ENCODE measurements around the gene ALDH3B2. TPM values are rescaled to one million over a fixed set of nuclear protein-coding genes. Genes with fewer than 3 reads are reported as not detected.
"Not testable (repeated sequence)": the region's sequence is repeated elsewhere in the genome, so short reads cannot be mapped to it uniquely, and the experiment has no call there.

Gene ALDH3B2
- total RNA-seq, 4 donors from 2014 or later, result 62.6 to 181 (median 120) TPM

DNA sequence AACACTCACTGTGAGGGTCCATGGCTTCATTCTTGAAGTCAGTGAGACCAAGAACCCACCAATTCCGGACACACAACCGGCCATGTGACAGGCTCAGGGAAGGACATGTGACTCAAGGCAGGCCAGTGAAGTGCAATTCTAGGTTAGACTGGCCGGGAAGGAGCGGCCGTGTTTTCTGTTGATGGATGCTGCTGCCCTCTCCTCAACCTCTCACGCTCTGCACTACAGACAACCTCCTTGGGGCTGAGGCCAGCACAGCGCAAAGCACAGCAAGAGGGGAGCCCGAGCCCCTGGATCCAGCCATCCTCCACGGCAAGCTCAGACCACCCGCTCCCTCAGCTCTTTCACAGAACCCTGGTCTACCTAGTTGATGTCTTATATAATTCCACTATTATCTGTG, 47.5 kb downstream of the ALDH3B2 start:
- 86 to 87% methylated on average over 10 of the region's 10 CpGs for WGBS, 2 donors
- H3K4me1 ChIP-seq, result peaks cover 17 to 42% (median 24%) of the 10 kb centered on the region in 3 donors
- no peaks in the 10 kb centered on the region for H3K9me3 ChIP-seq
- TF ChIP-seq, protein P1, sequence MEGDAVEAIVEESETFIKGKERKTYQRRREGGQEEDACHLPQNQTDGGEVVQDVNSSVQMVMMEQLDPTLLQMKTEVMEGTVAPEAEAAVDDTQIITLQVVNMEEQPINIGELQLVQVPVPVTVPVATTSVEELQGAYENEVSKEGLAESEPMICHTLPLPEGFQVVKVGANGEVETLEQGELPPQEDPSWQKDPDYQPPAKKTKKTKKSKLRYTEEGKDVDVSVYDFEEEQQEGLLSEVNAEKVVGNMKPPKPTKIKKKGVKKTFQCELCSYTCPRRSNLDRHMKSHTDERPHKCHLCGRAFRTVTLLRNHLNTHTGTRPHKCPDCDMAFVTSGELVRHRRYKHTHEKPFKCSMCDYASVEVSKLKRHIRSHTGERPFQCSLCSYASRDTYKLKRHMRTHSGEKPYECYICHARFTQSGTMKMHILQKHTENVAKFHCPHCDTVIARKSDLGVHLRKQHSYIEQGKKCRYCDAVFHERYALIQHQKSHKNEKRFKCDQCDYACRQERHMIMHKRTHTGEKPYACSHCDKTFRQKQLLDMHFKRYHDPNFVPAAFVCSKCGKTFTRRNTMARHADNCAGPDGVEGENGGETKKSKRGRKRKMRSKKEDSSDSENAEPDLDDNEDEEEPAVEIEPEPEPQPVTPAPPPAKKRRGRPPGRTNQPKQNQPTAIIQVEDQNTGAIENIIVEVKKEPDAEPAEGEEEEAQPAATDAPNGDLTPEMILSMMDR (IDR thresholded peaks at IDR 0.05), result no peak
- TF ChIP-seq POLR2A (IDR thresholded peaks at IDR 0.05), result no peak
- peak overlapping the region in 2 of 4 donors; percentile 93 to 99 for H3K27ac ChIP-seq
- H3K27me3 ChIP-seq, result no peaks in the 10 kb centered on the region
- no peak overlapping the region for H3K4me3 ChIP-seq
- no peaks in the 10 kb centered on the region for H3K36me3 ChIP-seq
- DNase-seq, result no peak
- intact Hi-C loops (cut with DNase I), result no loop called here

DNA sequence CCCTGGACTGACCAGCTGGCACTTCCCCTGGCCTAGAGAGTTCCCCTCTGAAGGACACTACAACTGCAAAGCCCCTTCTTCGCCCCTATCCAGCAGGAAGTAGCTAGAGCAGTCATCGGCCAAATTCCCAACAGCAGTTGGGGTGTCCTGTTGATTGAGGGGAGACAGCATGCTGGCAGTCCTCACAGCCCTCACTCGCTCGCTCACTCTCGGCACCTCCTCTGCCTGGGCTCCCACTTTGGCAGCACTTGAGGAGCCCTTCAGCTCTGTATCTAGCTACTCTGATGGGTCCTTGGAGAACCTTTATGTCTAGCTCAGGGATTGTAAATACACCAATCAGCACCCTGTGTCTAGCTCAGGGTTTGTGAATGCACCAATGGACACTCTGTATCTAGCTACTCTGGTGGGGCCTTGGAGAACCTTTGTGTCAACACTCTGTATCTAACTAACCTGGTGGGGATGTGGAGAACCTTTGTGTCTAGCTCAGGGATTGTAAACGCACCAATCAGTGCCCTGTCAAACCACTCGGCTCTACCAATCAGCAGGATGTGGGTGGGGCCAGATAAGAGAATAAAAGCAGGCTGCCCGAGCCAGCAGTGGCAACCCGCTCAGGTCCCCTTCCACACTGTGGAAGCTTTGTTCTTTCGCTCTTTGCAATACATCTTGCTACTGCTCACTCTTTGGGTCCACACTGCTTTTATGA, 48.1 kb downstream of the ALDH3B2 start:
- H3K27ac ChIP-seq; H3K9me3 ChIP-seq; DNase-seq; H3K27me3 ChIP-seq; H3K36me3 ChIP-seq; H3K4me3 ChIP-seq; intact Hi-C loops (cut with DNase I): not testable (repeated sequence)
- WGBS, 2 donors, result 91 to 93% methylated on average over 7 to 8 of the region's 10 CpGs
- peaks cover 17 to 39% (median 24%) of the 10 kb centered on the region in 3 donors for H3K4me1 ChIP-seq

DNA sequence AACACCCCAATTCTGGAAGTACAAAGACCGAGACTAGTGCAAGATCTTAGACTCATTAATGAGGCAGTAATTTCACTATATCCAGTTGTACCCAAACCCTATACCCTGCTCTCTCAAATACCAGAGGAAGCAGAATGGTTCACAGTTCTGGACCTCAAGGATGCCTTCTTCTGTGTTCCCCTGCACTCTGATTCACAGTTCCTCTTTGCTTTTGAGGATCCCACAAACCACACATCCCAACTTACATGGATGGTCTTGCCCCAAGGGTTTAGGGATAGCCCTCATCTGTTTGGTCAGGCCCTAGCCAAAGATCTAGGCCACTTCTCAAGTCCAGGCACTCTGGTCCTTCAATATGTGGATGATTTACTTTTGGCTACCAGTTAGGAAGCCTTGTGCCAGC, 50.6 kb downstream of the ALDH3B2 start:
- 100% methylated on average over 1 of the region's 1 CpG; no CpG with 5 or more reads in 1 of the 2 donors for WGBS, 2 donors
- H3K27ac ChIP-seq; DNase-seq; H3K27me3 ChIP-seq; H3K36me3 ChIP-seq; H3K9me3 ChIP-seq; H3K4me3 ChIP-seq; intact Hi-C loops (cut with DNase I): not testable (repeated sequence)
- H3K4me1 ChIP-seq, result peaks cover 8 to 21% (median 11%) of the 10 kb centered on the region in 3 donors

DNA sequence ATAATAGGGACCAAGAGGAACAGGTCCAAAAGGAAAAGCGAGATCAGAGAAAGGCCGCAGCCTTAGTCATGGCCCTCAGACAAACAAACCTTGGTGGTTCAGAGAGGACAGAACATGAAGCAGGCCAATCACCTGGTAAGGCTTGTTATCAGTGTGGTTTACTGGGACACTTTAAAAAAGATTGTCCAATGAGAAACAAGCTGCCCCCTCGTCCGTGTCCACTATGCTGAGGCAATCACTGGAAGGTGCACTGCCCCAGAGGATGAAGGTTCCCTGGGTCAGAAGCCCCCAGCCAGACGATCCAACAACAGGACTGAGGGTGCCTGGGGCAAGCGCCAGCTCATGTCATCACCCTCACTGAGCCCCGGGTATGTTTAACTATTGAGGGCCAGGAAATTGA, 51.5 kb downstream of the ALDH3B2 start:
- intact Hi-C loops (cut with DNase I); H3K4me3 ChIP-seq; H3K36me3 ChIP-seq; H3K9me3 ChIP-seq; H3K27me3 ChIP-seq; DNase-seq; H3K27ac ChIP-seq: not testable (repeated sequence)
- WGBS, 2 donors, result 48 to 85% methylated on average over 4 to 6 of the region's 7 CpGs
- H3K4me1 ChIP-seq, result peaks cover 2 to 12% (median 3%) of the 10 kb centered on the region in 3 donors

DNA sequence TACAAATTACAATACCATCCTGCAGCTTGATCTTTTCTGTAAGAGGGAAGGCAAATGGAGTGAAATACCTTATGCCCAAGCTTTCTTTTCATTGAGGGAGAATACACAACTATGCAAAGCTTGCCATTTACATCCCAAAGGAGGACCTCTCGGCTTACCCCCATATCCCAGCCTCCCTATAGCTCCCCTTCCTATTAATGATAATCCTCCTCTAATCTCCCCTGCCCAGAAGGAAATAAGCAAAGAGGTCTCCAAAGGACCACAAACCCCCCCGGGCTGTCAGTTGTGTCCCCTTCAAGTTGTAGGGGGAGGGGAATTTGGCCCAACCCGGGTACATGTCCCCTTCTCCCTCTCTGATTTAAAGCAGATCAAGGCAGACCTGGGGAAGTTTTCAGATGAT, 52.5 kb downstream of the ALDH3B2 start:
- H3K9me3 ChIP-seq; H3K36me3 ChIP-seq; H3K4me1 ChIP-seq; H3K27me3 ChIP-seq; H3K27ac ChIP-seq; DNase-seq; intact Hi-C loops (cut with DNase I); H3K4me3 ChIP-seq: not testable (repeated sequence)
- WGBS, 2 donors, result 68 to 80% methylated on average over 2 to 3 of the region's 3 CpGs

DNA sequence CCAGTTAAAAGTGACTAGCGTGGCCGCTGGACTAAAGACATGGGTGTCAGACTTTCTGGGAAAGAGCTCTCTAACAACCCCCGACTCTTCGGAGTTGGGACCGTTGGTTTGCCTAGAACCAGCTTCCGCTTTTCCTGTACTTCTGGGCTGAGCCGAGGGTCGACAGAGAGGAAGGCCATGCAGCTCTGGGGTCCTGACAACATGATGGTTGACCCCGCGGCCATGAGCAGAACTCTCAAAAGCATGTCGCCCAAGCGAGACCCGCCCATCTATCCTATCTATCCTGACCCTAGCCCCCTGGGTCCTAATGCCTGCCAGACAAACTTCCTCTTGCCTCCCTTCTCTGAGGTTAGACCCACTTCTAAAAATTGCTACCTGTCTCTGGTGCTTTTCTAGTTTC, 53.8 kb downstream of the ALDH3B2 start:
- H3K4me3 ChIP-seq; H3K27ac ChIP-seq; H3K4me1 ChIP-seq; H3K36me3 ChIP-seq; H3K9me3 ChIP-seq; intact Hi-C loops (cut with DNase I); DNase-seq: not testable (repeated sequence)
- WGBS, 2 donors, result 88 to 92% methylated on average over 10 to 13 of the region's 13 CpGs
- peaks cover 0 to 14% (median 0%) of the 10 kb centered on the region in 4 donors for H3K27me3 ChIP-seq

DNA sequence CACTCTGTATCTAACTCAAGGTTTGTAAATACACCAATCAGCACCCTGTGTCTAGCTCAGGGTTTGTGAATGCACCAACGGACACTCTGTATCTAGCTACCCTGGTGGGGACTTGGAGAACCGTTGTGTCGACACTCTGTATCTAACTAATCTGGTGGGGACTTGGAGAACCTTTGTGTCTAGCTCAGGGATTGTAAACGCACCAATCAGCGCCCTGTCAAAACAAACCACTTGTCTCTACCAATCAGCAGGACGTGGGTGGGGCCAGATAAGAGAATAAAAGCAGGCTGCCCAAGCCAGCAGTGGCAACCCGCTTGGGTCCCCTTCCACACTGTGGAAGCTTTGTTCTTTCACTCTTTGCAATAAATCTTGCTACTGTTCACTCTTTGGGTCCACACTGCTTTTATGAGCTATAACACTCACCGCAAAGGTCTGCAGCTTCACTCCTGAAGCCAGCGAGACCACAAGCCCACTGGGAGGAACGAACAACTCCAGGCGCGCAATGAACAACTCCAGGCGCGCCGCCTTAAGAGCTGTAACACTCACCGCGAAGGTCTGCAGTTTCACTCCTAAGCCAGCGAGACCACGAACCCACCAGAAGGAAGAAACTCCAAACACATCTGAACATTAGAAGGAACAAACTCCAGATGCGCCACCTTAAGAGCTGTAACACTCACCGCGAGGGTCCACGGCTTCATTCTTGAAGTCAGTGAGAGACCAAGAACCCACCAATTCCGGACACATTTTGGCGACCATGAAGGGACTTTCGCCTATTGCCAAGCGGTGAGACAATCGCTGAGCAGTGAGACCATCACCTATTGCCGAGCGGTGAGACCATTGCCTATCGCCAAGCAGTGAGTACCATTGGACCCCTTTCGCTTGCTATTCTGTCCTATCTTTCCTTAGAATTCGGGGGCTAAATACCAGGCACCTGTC, 54.5 kb downstream of the ALDH3B2 start:
- H3K9me3 ChIP-seq; H3K4me3 ChIP-seq; H3K36me3 ChIP-seq; H3K27ac ChIP-seq; intact Hi-C loops (cut with DNase I); DNase-seq: not testable (repeated sequence)
- Histone ChIP-seq H3K4me1 (peaks cover 0 to 14% (median 0%) of the 10 kb centered on the region in 3 donors), H3K27me3 (peaks cover 0 to 20% (median 0%) of the 10 kb centered on the region in 4 donors)
- 89 to 97% methylated on average over 28 to 32 of the region's 33 CpGs for WGBS, 2 donors

DNA sequence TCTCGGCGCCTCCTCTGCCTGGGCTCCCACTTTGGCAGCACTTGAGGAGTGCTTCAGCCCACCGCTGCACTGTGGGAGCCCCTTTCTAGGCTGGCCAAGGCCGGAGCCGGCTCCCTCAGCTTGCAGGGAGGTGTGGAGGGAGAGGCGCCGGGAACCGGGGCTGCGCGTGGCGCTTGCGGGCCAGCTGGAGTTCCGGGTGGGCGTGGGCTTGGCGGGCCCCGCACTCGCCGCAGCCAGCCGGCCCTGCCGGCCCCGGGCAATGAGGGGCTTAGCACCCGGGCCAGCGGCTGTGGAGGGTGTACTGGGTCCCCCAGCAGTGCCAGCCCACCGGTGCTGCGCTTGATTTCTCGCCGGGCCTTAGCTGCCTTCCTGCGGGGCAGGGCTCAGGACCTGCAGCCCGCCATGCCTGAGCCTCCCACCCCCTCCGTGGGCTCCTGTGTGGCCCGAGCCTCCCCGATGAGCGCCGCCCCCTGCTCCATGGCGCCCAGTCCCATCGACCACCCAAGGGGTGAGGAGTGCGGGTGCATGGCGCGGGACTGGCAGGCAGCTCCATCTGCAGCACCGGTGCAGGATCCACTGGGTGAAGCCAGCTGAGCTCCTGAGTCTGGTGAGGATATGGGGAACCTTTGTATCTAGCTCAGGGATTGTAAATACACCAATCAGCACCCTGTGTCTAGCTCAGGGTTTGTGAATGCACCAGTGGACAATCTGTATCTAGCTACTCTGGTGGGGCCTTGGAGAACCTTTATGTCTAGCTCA, 55.3 kb downstream of the ALDH3B2 start:
- peaks cover 0 to 28% (median 0%) of the 10 kb centered on the region in 4 donors for H3K27me3 ChIP-seq
- H3K4me3 ChIP-seq; H3K36me3 ChIP-seq; H3K27ac ChIP-seq; H3K9me3 ChIP-seq; DNase-seq; intact Hi-C loops (cut with DNase I): not testable (repeated sequence)
- 98% methylated on average over 7 of the region's 40 CpGs; no CpG with 5 or more reads in 1 of the 2 donors for WGBS, 2 donors
- peaks cover 7 to 22% (median 9%) of the 10 kb centered on the region in 3 donors for H3K4me1 ChIP-seq
